Karpas-422 (cell line): Measurements from ENCODE around the gene VWA8. TPM values are rescaled to one million over a fixed set of nuclear protein-coding genes. Genes with fewer than 3 reads are reported as not detected.

Source experiments
- DNase-seq: peaks from one replicate; pipeline ENCODE4 v3.0.0-alpha.2; 2015
- H2AFZ ChIP-seq: fragments of 200-600 bp; sonication (generic); 2 replicates; pipeline ENCODE4 v1.6.1; 2014; ENCODE audit warnings: antibody characterized with exemption, low read length, mixed read lengths
- H3K27ac ChIP-seq: fragments of 200-600 bp; sonication (generic); 2 replicates; pipeline ENCODE4 v1.5.1; 2014; ENCODE audit warnings: mild to moderate bottlenecking, low read length, moderate library complexity
- H3K27me3 ChIP-seq: fragments of 200-600 bp; sonication (generic); 2 replicates; pipeline ENCODE4 v1.6.1; 2014; ENCODE audit warnings: low read length, mixed read lengths
- H3K36me3 ChIP-seq: fragments of 200-600 bp; sonication (generic); 2 replicates; pipeline ENCODE4 v1.6.1; 2014; ENCODE audit warnings: low read length, mixed read lengths; ENCODE audit not compliant: insufficient read depth
- H3K4me1 ChIP-seq: fragments of 200-600 bp; sonication (generic); 2 replicates; pipeline ENCODE4 v1.6.1; 2014; ENCODE audit warnings: mild to moderate bottlenecking, low read length, mixed read lengths
- H3K4me2 ChIP-seq: fragments of 200-600 bp; sonication (generic); 2 replicates; pipeline ENCODE4 v1.6.1; 2014; ENCODE audit warnings: low read length, low read depth, mild to moderate bottlenecking; ENCODE audit not compliant: poor library complexity, severe bottlenecking
- H3K4me3 ChIP-seq: fragments of 200-600 bp; sonication (generic); 2 replicates; pipeline ENCODE4 v1.5.1; 2014; ENCODE audit warnings: mild to moderate bottlenecking, antibody characterized with exemption, low read length, mixed read lengths
- H3K79me2 ChIP-seq: fragments of 200-600 bp; sonication (generic); 2 replicates; pipeline ENCODE4 v1.6.1; 2014; ENCODE audit warnings: mild to moderate bottlenecking, low read length, mixed read lengths
- H3K9ac ChIP-seq: fragments of 200-600 bp; sonication (generic); 2 replicates; pipeline ENCODE4 v1.6.0; 2014; ENCODE audit warnings: low read length
- H3K9me2 ChIP-seq: fragments of 200-600 bp; sonication (generic), shearing (Covaris generic); replicated peaks from 2 replicates; pipeline ENCODE4 v1.6.0; 2014; ENCODE audit warnings: mild to moderate bottlenecking, low read length, moderate library complexity; ENCODE audit not compliant: insufficient read depth
- H3K9me3 ChIP-seq: fragments of 300-700, 200-600 bp; sonication (generic); 2 replicates; pipeline ENCODE4 v1.6.1; 2014; ENCODE audit warnings: low read length, mixed read lengths
- H4K20me1 ChIP-seq: fragments of 200-600 bp; sonication (generic); 2 replicates; pipeline ENCODE4 v1.6.1; 2014; ENCODE audit warnings: mild to moderate bottlenecking, antibody characterized with exemption, low read length, low read depth; ENCODE audit not compliant: insufficient read depth
- total RNA-seq: library from RNA; depleted of rRNA; stranded (reverse); fragments of >200 nt; shearing (Covaris generic); gene quantifications from 2 replicates; pipeline ENCODE4 v1.2.3, GENCODE V29; 2014; ENCODE audit warnings: low replicate concordance

VWA8 gene
- total RNA-seq, 1 experiment from 2014 or later: 35.7 TPM

DNA sequence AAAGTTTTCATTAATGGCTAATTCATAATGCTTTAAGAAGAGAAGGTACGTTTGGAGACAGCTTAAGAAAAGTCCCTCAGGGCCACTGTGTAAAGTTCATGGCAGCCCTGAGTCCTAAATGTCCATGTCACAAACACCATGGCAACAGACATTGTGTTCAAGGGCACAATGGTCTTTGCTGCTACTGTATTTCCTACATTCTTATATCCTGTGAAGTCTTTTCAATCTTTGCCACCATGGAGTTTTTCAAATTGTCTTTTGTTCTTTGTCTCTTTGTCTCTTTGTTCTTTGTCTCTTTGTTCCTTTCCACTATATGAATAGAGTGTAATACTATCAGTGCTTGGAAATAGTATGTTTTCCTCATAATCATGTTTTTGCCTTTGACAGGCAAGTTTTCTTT lies 178.8 kb downstream of the VWA8 start:
- Histone ChIP-seq H3K9me2 (no peaks in the 10 kb centered on the region), H2AFZ (no peak overlapping the region), H4K20me1 (no peaks in the 10 kb centered on the region), H3K4me3 (no peak overlapping the region), H3K79me2 (no peaks in the 10 kb centered on the region), H3K4me1 (peaks cover 2% of the 10 kb centered on the region; the same call in 1 of the 2 replicates), H3K4me2 (no peak overlapping the region), H3K9me3 (no peaks in the 10 kb centered on the region), H3K36me3 (no peaks in the 10 kb centered on the region), H3K27me3 (no peaks in the 10 kb centered on the region), H3K27ac (no peak overlapping the region), H3K9ac (no peak overlapping the region)
- no peak for DNase-seq

DNA sequence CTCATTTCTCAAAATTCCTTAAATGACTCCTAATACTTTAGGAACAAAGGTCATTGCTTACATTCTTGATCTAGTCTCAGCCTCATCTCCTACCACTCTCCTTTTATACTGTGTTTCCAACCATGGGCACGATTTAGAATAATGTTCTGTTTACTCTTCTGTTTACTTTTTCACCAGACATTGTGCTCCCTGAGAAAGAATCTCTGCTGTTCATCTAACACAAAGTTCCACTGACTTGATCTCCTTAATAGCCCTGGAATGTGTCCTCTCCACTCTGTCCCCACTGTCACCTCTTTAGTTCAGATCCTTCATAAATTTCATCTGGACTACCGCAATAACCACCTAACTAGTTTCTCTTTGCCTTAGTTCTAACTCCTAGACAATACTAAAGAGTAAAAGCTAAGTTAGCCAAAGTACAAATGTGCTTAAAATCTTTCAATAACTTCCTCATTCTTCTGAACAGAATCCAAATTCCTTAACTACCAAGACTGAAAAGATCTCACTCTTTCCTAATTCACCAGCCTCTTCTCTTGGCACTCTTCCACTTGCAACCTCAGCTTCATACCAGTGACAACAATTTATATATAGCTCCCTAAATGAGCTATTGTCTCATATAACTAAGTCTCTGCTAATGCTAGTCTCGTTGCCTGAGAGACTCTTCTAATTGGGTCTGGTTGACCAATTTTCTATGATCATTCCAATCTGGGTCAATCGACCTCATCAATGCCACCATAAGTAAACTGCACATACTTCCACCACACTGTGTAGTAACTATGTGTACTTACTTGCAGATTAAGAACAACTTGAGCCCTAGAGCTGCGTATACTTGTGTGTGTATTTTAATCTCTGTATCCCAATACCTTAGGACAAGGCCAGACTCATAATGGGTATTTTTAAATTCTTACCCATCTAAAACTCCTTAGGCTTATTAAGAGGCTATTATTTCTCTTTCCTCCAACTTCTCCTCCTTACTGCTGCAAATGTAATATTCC lies 179.9 kb downstream of the VWA8 start:
- no peak for DNase-seq
- Histone ChIP-seq H3K79me2 (no peaks in the 10 kb centered on the region), H3K27me3 (no peaks in the 10 kb centered on the region), H3K36me3 (no peaks in the 10 kb centered on the region), H3K9me3 (no peaks in the 10 kb centered on the region), H2AFZ (no peak overlapping the region), H3K4me2 (no peak overlapping the region), H3K9me2 (no peaks in the 10 kb centered on the region), H4K20me1 (no peaks in the 10 kb centered on the region), H3K27ac (no peak overlapping the region), H3K9ac (no peak overlapping the region), H3K4me1 (peaks cover 9% of the 10 kb centered on the region), H3K4me3 (no peak overlapping the region)

DNA sequence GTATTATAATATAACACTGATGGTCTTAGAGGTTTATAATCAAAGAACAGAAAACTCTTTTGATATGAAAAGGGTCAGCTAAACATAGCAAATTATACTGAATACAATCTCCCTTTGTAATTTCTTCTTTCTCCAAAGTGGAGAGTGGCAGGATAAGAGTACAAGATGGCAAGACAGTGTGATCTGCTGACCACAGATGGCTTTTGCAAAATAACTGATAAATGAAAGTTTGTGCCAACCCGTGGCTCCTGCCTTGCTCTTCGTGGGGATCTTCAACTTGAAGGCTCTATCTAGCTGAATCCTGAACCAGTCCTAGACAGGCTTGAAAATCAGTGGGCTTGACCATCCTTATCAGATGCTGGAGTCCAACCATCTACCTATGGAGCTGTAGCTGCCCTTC lies 185.7 kb downstream of the VWA8 start:
- H3K4me1 ChIP-seq: peaks cover 45% of the 10 kb centered on the region
- H3K9me2 ChIP-seq: no peaks in the 10 kb centered on the region
- H3K4me2 ChIP-seq: no peak overlapping the region
- no peaks in the 10 kb centered on the region for H3K9me3 ChIP-seq
- peak overlapping the region; percentile 85; the same call in 1 of the 2 replicates for H3K27ac ChIP-seq
- H3K79me2 ChIP-seq: peaks cover 4% of the 10 kb centered on the region; the same call in 1 of the 2 replicates
- H4K20me1 ChIP-seq: no peaks in the 10 kb centered on the region
- H3K9ac ChIP-seq: no peak overlapping the region
- H3K4me3 ChIP-seq: no peak overlapping the region
- H3K27me3 ChIP-seq: no peaks in the 10 kb centered on the region
- DNase-seq: no peak
- H3K36me3 ChIP-seq: no peaks in the 10 kb centered on the region
- H2AFZ ChIP-seq: no peak overlapping the region

DNA sequence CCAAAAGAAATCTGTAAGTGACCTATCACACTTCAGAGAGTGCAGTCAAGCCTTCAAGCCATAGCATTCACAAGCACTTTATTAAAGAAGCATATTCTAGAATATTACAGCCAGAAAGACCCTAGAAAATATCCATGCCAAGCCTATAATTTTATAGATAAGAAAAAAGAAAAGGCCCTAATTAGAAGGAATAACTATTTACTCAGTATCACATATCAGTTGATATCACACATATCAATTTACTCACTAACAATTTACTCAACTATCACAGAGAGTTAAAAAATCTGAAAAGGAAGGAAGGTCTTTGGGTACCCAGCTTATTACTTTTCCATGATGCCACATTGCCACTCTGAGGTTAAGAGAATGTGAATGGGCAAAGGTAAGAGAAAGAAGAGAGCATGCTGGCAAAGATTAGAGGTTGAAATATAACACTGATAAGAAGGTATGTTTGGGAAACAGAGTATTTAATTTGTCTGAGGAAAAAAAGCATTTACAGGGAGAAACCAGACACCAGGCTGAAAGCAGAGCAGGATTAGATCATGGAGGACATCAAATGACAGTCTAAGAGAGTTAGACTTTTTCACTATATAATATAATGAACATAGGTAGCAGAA lies 186.2 kb downstream of the VWA8 start:
- no peak overlapping the region for H2AFZ ChIP-seq

DNA sequence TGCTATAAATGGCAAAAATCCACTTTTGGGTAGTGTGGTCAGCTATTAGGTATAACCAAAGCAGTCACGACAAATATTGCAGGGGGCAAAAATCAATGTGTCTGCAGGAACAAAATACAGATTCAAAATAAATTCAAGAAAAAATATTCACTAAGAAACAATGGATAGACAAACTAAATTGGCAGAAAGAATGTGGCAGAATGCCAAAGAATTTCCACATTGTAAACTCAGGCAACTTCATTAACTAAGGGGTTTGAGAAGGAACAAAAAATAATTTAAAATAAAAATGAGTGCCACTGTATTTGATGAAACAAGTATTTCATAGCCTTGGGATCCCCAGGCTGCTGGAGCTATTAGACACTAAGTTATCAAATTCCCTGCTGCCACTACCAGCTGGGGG lies 193.1 kb downstream of the VWA8 start:
- Histone ChIP-seq H3K4me1 (peaks cover 7% of the 10 kb centered on the region), H4K20me1 (no peaks in the 10 kb centered on the region), H3K4me2 (no peak overlapping the region), H3K9ac (no peak overlapping the region), H3K27ac (no peak overlapping the region), H3K9me3 (no peaks in the 10 kb centered on the region), H3K9me2 (no peaks in the 10 kb centered on the region), H3K79me2 (peaks cover 4% of the 10 kb centered on the region; the same call in 1 of the 2 replicates), H3K4me3 (no peak overlapping the region), H3K36me3 (no peaks in the 10 kb centered on the region), H3K27me3 (no peaks in the 10 kb centered on the region), H2AFZ (no peak overlapping the region)
- DNase-seq: no peak

More for the DNA sequence above, 186.2 kb downstream of the VWA8 start:
- Histone ChIP-seq H4K20me1 (no peaks in the 10 kb centered on the region), H3K9me3 (no peaks in the 10 kb centered on the region), H3K9ac (no peak overlapping the region), H3K27me3 (no peaks in the 10 kb centered on the region), H3K36me3 (no peaks in the 10 kb centered on the region), H3K4me1 (peaks cover 45% of the 10 kb centered on the region), H3K9me2 (no peaks in the 10 kb centered on the region), H3K79me2 (peaks cover 4% of the 10 kb centered on the region; the same call in 1 of the 2 replicates), H3K4me3 (no peak overlapping the region), H3K4me2 (no peak overlapping the region), H3K27ac (peak overlapping the region; percentile 85; the same call in 1 of the 2 replicates)
- no peak for DNase-seq

DNA sequence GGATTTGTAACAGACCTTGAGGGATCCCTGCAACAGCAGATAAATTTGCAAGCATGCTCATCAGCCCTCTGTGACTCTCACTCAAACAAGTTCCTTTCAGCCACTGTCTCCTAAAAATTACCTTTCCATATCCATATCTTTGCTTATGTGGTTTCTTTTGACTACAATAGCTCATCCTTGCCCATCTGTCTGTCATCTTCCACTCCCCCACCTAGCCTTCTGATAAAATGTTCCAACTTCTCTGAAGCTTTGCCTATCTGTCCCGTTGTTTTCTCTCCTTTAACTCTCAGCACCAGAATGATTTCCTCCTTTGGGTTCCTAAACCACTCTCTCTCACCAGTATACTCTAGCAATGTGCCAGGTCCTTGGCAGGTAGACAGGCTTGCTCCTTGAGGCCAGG lies 194.5 kb downstream of the VWA8 start:
- Histone ChIP-seq H3K27ac (no peak overlapping the region), H3K9ac (no peak overlapping the region), H3K36me3 (no peaks in the 10 kb centered on the region), H3K4me2 (no peak overlapping the region), H3K9me2 (no peaks in the 10 kb centered on the region), H3K4me3 (no peak overlapping the region), H3K79me2 (no peaks in the 10 kb centered on the region), H4K20me1 (no peaks in the 10 kb centered on the region), H3K27me3 (no peaks in the 10 kb centered on the region), H3K4me1 (peaks cover 8% of the 10 kb centered on the region), H3K9me3 (no peaks in the 10 kb centered on the region), H2AFZ (no peak overlapping the region)
- DNase-seq: no peak

DNA sequence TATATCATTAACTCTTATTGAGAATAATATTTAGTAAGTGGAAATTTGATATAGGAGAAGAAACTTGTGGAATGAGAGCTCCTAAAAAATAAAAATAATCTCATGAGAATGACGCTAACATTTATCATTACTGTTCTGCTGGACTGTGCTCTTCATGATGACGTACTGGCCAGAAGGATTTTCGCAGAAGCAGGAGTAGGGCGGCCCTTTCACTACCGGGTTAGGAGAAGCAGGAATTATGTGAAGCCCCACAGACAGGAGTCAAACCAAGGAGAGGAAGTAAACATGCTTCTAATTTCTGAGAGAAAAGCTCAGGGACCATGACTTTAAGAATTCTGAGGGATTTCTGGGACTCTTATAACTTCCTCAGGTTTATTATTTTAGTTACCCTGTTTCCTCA lies 195.1 kb downstream of the VWA8 start:
- Histone ChIP-seq H3K4me1 (peaks cover 8% of the 10 kb centered on the region), H3K79me2 (no peaks in the 10 kb centered on the region), H3K36me3 (0 out of 2 replicates have a peak, but pooled peaks cover 4% of the 10 kb centered on the region), H3K4me2 (no peak overlapping the region), H3K9ac (no peak overlapping the region), H3K27me3 (no peaks in the 10 kb centered on the region), H3K9me2 (no peaks in the 10 kb centered on the region), H4K20me1 (no peaks in the 10 kb centered on the region), H2AFZ (no peak overlapping the region), H3K4me3 (no peak overlapping the region), H3K9me3 (no peaks in the 10 kb centered on the region), H3K27ac (no peak overlapping the region)
- DNase-seq: no peak

DNA sequence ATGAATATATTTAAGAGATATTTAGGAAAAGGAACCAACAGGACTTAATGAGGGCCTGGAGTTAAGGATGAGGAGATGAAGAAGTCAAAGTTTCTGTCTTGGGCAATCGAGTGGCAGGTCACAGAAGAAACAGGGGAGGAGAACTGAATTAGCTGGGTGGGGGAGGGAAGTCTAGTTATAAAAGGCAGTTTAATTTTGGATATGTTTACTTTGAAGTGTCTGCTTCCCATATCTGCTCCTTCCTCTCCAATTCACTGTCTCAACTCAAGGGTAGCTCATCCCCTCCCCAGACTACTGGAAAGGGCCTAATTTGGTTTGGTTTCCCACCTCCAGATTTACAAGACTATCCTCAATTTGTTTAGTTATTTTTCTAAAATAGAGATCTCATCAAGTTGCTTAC lies 195.9 kb downstream of the VWA8 start:
- no peaks in the 10 kb centered on the region for H3K9me3 ChIP-seq
- H3K9me2 ChIP-seq: no peaks in the 10 kb centered on the region
- H4K20me1 ChIP-seq: no peaks in the 10 kb centered on the region
- H3K27me3 ChIP-seq: no peaks in the 10 kb centered on the region
- H3K27ac ChIP-seq: no peak overlapping the region
- DNase-seq: no peak
- no peak overlapping the region for H3K4me2 ChIP-seq
- peaks cover 8% of the 10 kb centered on the region for H3K4me1 ChIP-seq
- no peaks in the 10 kb centered on the region for H3K79me2 ChIP-seq
- no peak overlapping the region for H3K9ac ChIP-seq
- peaks cover 5% of the 10 kb centered on the region for H3K36me3 ChIP-seq
- H2AFZ ChIP-seq: no peak overlapping the region
- H3K4me3 ChIP-seq: no peak overlapping the region
